ENCODE measurements around the gene HADHB. TPM values are rescaled to one million over a fixed set of nuclear protein-coding genes. Genes with fewer than 3 reads are reported as not detected.

The HADHB gene
- polyA plus RNA-seq (2012; ENCODE audit: insufficient read depth, insufficient read length, low read depth) = 71.5 TPM

GRCh38 chr2:26244309-26245230, at the start of gene HADHB, which contains the start of gene HADHA:
Gene HADHB (plus strand): TSS chr2:26244939. CDS start chr2:26254255, 9,316 bp downstream.
Gene HADHA (minus strand): TSS chr2:26244632. CDS start chr2:26244596, 36 bp downstream.
- TF ChIP-seq CTCF (IDR thresholded peaks at IDR 0.05; ENCODE audit: low read depth, low read length) = no peak; the same call in 1 of the 2 replicates
- no peaks in the 10 kb centered on the region for H3K4me1 ChIP-seq
- no peaks in the 10 kb centered on the region for H3K9me3 ChIP-seq
- DNase-seq = peak; percentile 93
- H3K4me3 ChIP-seq (ENCODE audit: low read depth, low read length) = peak within 1 kb of the TSS; percentile 69
- no peaks in the 10 kb centered on the region; the same call in 1 of the 2 replicates for H3K36me3 ChIP-seq
- no peaks in the 10 kb centered on the region for H3K27me3 ChIP-seq

- DNase-seq = no peak
- no peak overlapping the region for H3K4me3 ChIP-seq (ENCODE audit: low read depth, low read length)
- H3K27me3 ChIP-seq = no peaks in the 10 kb centered on the region
- TF ChIP-seq CTCF (IDR thresholded peaks at IDR 0.05; ENCODE audit: low read depth, low read length) = no peak
- peaks cover 81% of the 10 kb centered on the region for H3K36me3 ChIP-seq
- no peaks in the 10 kb centered on the region for H3K9me3 ChIP-seq
- no peaks in the 10 kb centered on the region for H3K4me1 ChIP-seq
These were observed 49.4 kb upstream of the HADHB start for GRCh38 chr2:26195040-26195984.

GRCh38 chr2:26196683-26197418, 47.9 kb upstream of the HADHB start:
- Histone ChIP-seq H3K9me3 (no peaks in the 10 kb centered on the region), H3K36me3 (peaks cover 83% of the 10 kb centered on the region), H3K4me1 (no peaks in the 10 kb centered on the region), H3K4me3 (ENCODE audit: low read depth, low read length) (no peak overlapping the region), H3K27me3 (no peaks in the 10 kb centered on the region)
- no peak for TF ChIP-seq CTCF (IDR thresholded peaks at IDR 0.05; ENCODE audit: low read depth, low read length)
- no peak for DNase-seq

- Histone ChIP-seq H3K4me3 (ENCODE audit: low read depth, low read length) (no peak overlapping the region), H3K27me3 (no peaks in the 10 kb centered on the region), H3K4me1 (no peaks in the 10 kb centered on the region), H3K9me3 (no peaks in the 10 kb centered on the region), H3K36me3 (peaks cover 85% of the 10 kb centered on the region)
- no peak for DNase-seq
- no peak for TF ChIP-seq CTCF (IDR thresholded peaks at IDR 0.05; ENCODE audit: low read depth, low read length)
These were observed 47.2 kb upstream of the HADHB start for GRCh38 chr2:26197516-26197915.

- Histone ChIP-seq H3K36me3 (peaks cover 67% of the 10 kb centered on the region), H3K9me3 (no peaks in the 10 kb centered on the region), H3K4me3 (ENCODE audit: low read depth, low read length) (no peak overlapping the region), H3K4me1 (no peaks in the 10 kb centered on the region), H3K27me3 (no peaks in the 10 kb centered on the region)
- TF ChIP-seq CTCF (IDR thresholded peaks at IDR 0.05; ENCODE audit: low read depth, low read length) = no peak
- no peak for DNase-seq
These were observed 41.7 kb upstream of the HADHB start for GRCh38 chr2:26202981-26203490.
